WTC11 (cell line): ENCODE data around the gene AMBP. TPM values are rescaled to one million over a fixed set of nuclear protein-coding genes. Genes with fewer than 3 reads are reported as not detected.

ENCODE experiments used
- ATAC-seq: fragments of 200-7000 bp; cut with Tn5 transposase; 2 replicates; pipeline ENCODE4 v1.10.0; 2021; ENCODE audit warnings: mild to moderate bottlenecking, moderate library complexity
- CTCF ChIA-PET: fragments of 300-600 bp; sonication (Branson Sonifier 250); formaldehyde crosslinking; loops from one replicate; lab custom pipeline; 2021; ENCODE audit warnings: antibody characterized with exemption; lab: Charles Lee
- POLR2A ChIA-PET: fragments of 350-600 bp; sonication (Branson Sonifier 250); formaldehyde crosslinking; loops from one replicate; lab custom pipeline; 2021; ENCODE audit warnings: antibody characterized with exemption; lab: Charles Lee
- DNase-seq: peaks from one replicate; pipeline ENCODE4 v3.0.0; 2021; ENCODE audit warnings: low spot score
- H3K27ac Mint-ChIP-seq: 2 replicates; pipeline ENCODE4 v1.8.0; 2021; ENCODE audit warnings: mixed read lengths
- H3K27me3 Mint-ChIP-seq: 2 replicates; pipeline ENCODE4 v1.8.0; 2021; ENCODE audit warnings: low read depth, mild to moderate bottlenecking, moderate library complexity, mixed read lengths
- H3K36me3 Mint-ChIP-seq: 2 replicates; pipeline ENCODE4 v1.8.0; 2021; ENCODE audit warnings: mixed read lengths
- H3K4me1 Mint-ChIP-seq: 2 replicates; pipeline ENCODE4 v1.8.0; 2022; ENCODE audit warnings: mixed read lengths
- H3K4me3 Mint-ChIP-seq: 2 replicates; pipeline ENCODE4 v1.8.0; 2021; ENCODE audit warnings: mild to moderate bottlenecking, moderate library complexity, mixed read lengths
- H3K9me3 Mint-ChIP-seq: 2 replicates; pipeline ENCODE4 v1.8.0; 2021; ENCODE audit warnings: mixed read lengths
- CREB1 ChIP-seq: sonication (generic); formaldehyde crosslinking; IDR thresholded peaks from 2 replicates; pipeline ENCODE4 v1.8.0; 2023; ENCODE audit warnings: mild to moderate bottlenecking, missing genetic modification reagents
- GTF2I ChIP-seq: fragments of 250-450 bp; sonication (Bioruptor Pico); conservative IDR thresholded peaks from 2 replicates; pipeline ENCODE4 v1.4.0; 2021; ENCODE audit warnings: mild to moderate bottlenecking
- HMGXB4 ChIP-seq: sonication (generic); formaldehyde crosslinking; IDR thresholded peaks from 2 replicates; pipeline ENCODE4 v1.8.1; 2023; ENCODE audit warnings: mild to moderate bottlenecking, moderate library complexity, missing genetic modification reagents
- JAZF1 ChIP-seq: fragments of 250-450 bp; sonication (Bioruptor Pico); IDR thresholded peaks from 2 replicates; pipeline ENCODE4 v1.9.0; 2021; ENCODE audit warnings: moderate library complexity, mild to moderate bottlenecking, inconsistent platforms
- JUN ChIP-seq: sonication (generic); formaldehyde crosslinking; IDR thresholded peaks from 2 replicates; pipeline ENCODE4 v1.8.0; 2023; ENCODE audit warnings: mild to moderate bottlenecking, missing genetic modification reagents
- MYBL2 ChIP-seq: sonication (generic); formaldehyde crosslinking; IDR thresholded peaks from 2 replicates; pipeline ENCODE4 v1.8.1; 2023; ENCODE audit warnings: mild to moderate bottlenecking, moderate library complexity, missing genetic modification reagents
- NFATC4 ChIP-seq: fragments of 250-450 bp; sonication (Bioruptor Pico); IDR thresholded peaks from 2 replicates; pipeline ENCODE4 v1.9.0; 2021; ENCODE audit warnings: mild to moderate bottlenecking
- NFYB ChIP-seq: sonication (generic); formaldehyde crosslinking; conservative IDR thresholded peaks from 2 replicates; pipeline ENCODE4 v1.8.0; 2022; ENCODE audit warnings: low read depth, missing genetic modification reagents
- NR3C1 ChIP-seq: sonication (generic); formaldehyde crosslinking; conservative IDR thresholded peaks from 2 replicates; pipeline ENCODE4 v1.8.1; 2023; ENCODE audit warnings: low read depth, mild to moderate bottlenecking, missing genetic modification reagents
- SP1 ChIP-seq: sonication (generic); formaldehyde crosslinking; conservative IDR thresholded peaks from 2 replicates; pipeline ENCODE4 v1.8.1; 2022; ENCODE audit warnings: missing genetic modification reagents
- STAT6 ChIP-seq: sonication (generic); formaldehyde crosslinking; conservative IDR thresholded peaks from 2 replicates; pipeline ENCODE4 v1.8.1; 2023; ENCODE audit warnings: mild to moderate bottlenecking, low read depth, missing genetic modification reagents, moderate library complexity
- TCF7 ChIP-seq: sonication (generic); formaldehyde crosslinking; IDR thresholded peaks from 2 replicates; pipeline ENCODE4 v1.8.0; 2022; ENCODE audit warnings: mild to moderate bottlenecking, low read depth, missing genetic modification reagents, moderate library complexity
- TEAD1 ChIP-seq: sonication (generic); formaldehyde crosslinking; IDR thresholded peaks from 2 replicates; pipeline ENCODE4 v1.8.0; 2022; ENCODE audit warnings: mild to moderate bottlenecking, missing genetic modification reagents
- ZNF138 ChIP-seq: sonication (generic); formaldehyde crosslinking; conservative IDR thresholded peaks from 2 replicates; pipeline ENCODE4 v1.8.1; 2022; ENCODE audit warnings: mild to moderate bottlenecking, moderate library complexity, missing genetic modification reagents
- ZNF219 ChIP-seq: sonication (generic); formaldehyde crosslinking; IDR thresholded peaks from 2 replicates; pipeline ENCODE4 v1.8.0; 2023; ENCODE audit warnings: missing genetic modification reagents, mild to moderate bottlenecking, borderline replicate concordance
- ZNF232 ChIP-seq: sonication (generic); formaldehyde crosslinking; IDR thresholded peaks from 2 replicates; pipeline ENCODE4 v1.8.0; 2022; ENCODE audit warnings: mild to moderate bottlenecking, missing genetic modification reagents
- ZNF263 ChIP-seq: sonication (generic); formaldehyde crosslinking; IDR thresholded peaks from 2 replicates; pipeline ENCODE4 v1.8.1; 2022; ENCODE audit warnings: low read depth, mild to moderate bottlenecking, moderate library complexity, missing genetic modification reagents
- total RNA-seq: library from RNA; stranded (reverse); gene quantifications from 3 replicates; pipeline ENCODE4 v1.2.3, GENCODE V29; 2021
- TF ChIP-seq, protein P1 (sequence below): sonication (generic); formaldehyde crosslinking; IDR thresholded peaks from 2 replicates; pipeline ENCODE4 v1.8.1; 2023; ENCODE audit warnings: mild to moderate bottlenecking, missing genetic modification reagents
- TF ChIP-seq, protein P2 (sequence below): fragments of 250-450 bp; sonication (Bioruptor Pico); IDR thresholded peaks from 2 replicates; pipeline ENCODE4 v2.1.2; 2022; ENCODE audit warnings: mild to moderate bottlenecking, moderate library complexity
- TF ChIP-seq, protein P3 (sequence below): sonication (generic); formaldehyde crosslinking; IDR thresholded peaks from 2 replicates; pipeline ENCODE4 v1.8.1; 2023; ENCODE audit warnings: mild to moderate bottlenecking, missing genetic modification reagents

Gene AMBP
- total RNA-seq, 1 experiment from 2014 or later: 3.3 TPM

- TF ChIP-seq TEAD1 (CRISPR knock-in tag): no peak
- no peak for TF ChIP-seq GTF2I (CRISPR knock-in tag)
- TF ChIP-seq ZNF263 (CRISPR knock-in tag): no peak
- no peak for TF ChIP-seq STAT6
- no peak for TF ChIP-seq NR3C1 (CRISPR knock-in tag)
- TF ChIP-seq HMGXB4 (CRISPR knock-in tag): no peak
- TF ChIP-seq, protein P1, sequence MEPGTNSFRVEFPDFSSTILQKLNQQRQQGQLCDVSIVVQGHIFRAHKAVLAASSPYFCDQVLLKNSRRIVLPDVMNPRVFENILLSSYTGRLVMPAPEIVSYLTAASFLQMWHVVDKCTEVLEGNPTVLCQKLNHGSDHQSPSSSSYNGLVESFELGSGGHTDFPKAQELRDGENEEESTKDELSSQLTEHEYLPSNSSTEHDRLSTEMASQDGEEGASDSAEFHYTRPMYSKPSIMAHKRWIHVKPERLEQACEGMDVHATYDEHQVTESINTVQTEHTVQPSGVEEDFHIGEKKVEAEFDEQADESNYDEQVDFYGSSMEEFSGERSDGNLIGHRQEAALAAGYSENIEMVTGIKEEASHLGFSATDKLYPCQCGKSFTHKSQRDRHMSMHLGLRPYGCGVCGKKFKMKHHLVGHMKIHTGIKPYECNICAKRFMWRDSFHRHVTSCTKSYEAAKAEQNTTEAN (CRISPR knock-in tag): no peak
- TF ChIP-seq, protein P2, sequence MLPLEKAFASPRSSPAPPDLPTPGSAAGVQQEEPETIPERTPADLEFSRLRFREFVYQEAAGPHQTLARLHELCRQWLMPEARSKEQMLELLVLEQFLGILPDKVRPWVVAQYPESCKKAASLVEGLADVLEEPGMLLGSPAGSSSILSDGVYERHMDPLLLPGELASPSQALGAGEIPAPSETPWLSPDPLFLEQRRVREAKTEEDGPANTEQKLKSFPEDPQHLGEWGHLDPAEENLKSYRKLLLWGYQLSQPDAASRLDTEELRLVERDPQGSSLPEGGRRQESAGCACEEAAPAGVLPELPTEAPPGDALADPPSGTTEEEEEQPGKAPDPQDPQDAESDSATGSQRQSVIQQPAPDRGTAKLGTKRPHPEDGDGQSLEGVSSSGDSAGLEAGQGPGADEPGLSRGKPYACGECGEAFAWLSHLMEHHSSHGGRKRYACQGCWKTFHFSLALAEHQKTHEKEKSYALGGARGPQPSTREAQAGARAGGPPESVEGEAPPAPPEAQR: no peak
- no peak for TF ChIP-seq ZNF219 (CRISPR knock-in tag)
- TF ChIP-seq ZNF138 (CRISPR knock-in tag): no peak
- TF ChIP-seq NFYB (CRISPR knock-in tag): no peak
- TF ChIP-seq, protein P3, sequence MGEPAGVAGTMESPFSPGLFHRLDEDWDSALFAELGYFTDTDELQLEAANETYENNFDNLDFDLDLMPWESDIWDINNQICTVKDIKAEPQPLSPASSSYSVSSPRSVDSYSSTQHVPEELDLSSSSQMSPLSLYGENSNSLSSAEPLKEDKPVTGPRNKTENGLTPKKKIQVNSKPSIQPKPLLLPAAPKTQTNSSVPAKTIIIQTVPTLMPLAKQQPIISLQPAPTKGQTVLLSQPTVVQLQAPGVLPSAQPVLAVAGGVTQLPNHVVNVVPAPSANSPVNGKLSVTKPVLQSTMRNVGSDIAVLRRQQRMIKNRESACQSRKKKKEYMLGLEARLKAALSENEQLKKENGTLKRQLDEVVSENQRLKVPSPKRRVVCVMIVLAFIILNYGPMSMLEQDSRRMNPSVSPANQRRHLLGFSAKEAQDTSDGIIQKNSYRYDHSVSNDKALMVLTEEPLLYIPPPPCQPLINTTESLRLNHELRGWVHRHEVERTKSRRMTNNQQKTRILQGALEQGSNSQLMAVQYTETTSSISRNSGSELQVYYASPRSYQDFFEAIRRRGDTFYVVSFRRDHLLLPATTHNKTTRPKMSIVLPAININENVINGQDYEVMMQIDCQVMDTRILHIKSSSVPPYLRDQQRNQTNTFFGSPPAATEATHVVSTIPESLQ: no peak
- no peak for TF ChIP-seq NFATC4
- no peak for TF ChIP-seq TCF7
- ChIA-PET POLR2A (interaction anchor here (0.9 kb wide), 1 partner anchor 38 kb away, joined by 3 read pairs; no protein-coding TSS in a partner anchor), CTCF (interaction anchor here (1.0 to 2.3 kb wide), 4 partner anchors 8 to 175 kb away, joined by 4 to 14 read pairs (median 7); no protein-coding TSS in a partner anchor)
- H3K4me3 Mint-ChIP-seq: no peak overlapping the region
- no peak for DNase-seq
- H3K4me1 Mint-ChIP-seq: peaks cover 7% of the 10 kb centered on the region; the same call in 1 of the 2 replicates
- no peaks in the 10 kb centered on the region for H3K36me3 Mint-ChIP-seq
- no peaks in the 10 kb centered on the region for H3K9me3 Mint-ChIP-seq
- ATAC-seq: no peak
- no peak overlapping the region for H3K27ac Mint-ChIP-seq
- H3K27me3 Mint-ChIP-seq: peaks cover 48% of the 10 kb centered on the region
Observed at GRCh38 chr9:114115654-114116125, 37.6 kb upstream of the AMBP start.

DNA sequence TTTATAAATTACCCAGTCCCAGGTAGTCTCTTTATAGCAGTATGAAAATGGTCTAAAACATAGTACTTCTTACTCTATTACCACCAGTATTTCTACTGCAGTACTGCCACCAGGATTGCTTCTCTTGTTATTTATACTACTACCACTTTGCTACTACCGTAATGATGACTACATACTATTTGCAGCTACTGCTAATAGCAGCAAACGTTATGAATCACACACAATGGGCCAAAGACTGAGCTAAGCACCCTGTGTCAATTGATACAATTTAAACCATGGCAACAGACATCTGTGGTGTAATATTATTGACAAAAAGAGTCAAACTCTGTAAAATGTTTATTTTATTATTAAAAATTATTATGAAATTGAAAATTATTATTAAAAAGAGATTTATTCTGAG is 36.3 kb upstream of the AMBP start:
- ATAC-seq (no peak), DNase-seq (no peak)
- Mint-ChIP-seq H3K27me3 (peaks cover 55% of the 10 kb centered on the region), H3K9me3 (no peaks in the 10 kb centered on the region), H3K27ac (no peak overlapping the region), H3K4me3 (no peak overlapping the region), H3K4me1 (peaks cover 7% of the 10 kb centered on the region; the same call in 1 of the 2 replicates), H3K36me3 (no peaks in the 10 kb centered on the region)
- POLR2A ChIA-PET: no interaction called here
- TF ChIP-seq MYBL2 (CRISPR knock-in tag) (no peak), NFATC4 (no peak), CREB1 (CRISPR knock-in tag) (no peak), JAZF1 (no peak), ZNF232 (CRISPR knock-in tag) (no peak), JUN (CRISPR knock-in tag) (no peak), NR3C1 (CRISPR knock-in tag) (no peak), SP1 (CRISPR knock-in tag) (no peak)
- CTCF ChIA-PET: interaction anchor here (2.3 kb wide), 1 partner anchor 32 kb away, joined by 6 read pairs; no protein-coding TSS in a partner anchor
